SK-N-SH (cell line): ENCODE measurements around the gene GABRB1. TPM values are rescaled to one million over a fixed set of nuclear protein-coding genes. Genes with fewer than 3 reads are reported as not detected.

Experiments
- CTCF ChIA-PET: fragments of 300-600, 350-600 bp; formaldehyde crosslinking; extraction: SDS; loops from one replicate; lab custom pipeline; 2021; lab: Yijun Ruan, JAX
- POLR2A ChIA-PET: fragments of 350-600 bp; sonication (Branson Sonifier 250); formaldehyde crosslinking; extraction: SDS; loops from one replicate; lab custom pipeline; 2020; ENCODE audit warnings: antibody characterized with exemption, inconsistent platforms; lab: Yijun Ruan, JAX
- DNase-seq: peaks from one replicate; pipeline ENCODE4 v3.0.0; 2012
- H2AFZ ChIP-seq: fragments of 200-600 bp; sonication (generic); 2 replicates; pipeline ENCODE4 v1.8.1; 2016; ENCODE audit warnings: antibody characterized with exemption, mild to moderate bottlenecking, low read depth
- H3F3A ChIP-seq: fragments of 200-600 bp; sonication (generic); replicated peaks from 2 replicates; pipeline ENCODE3; 2016; ENCODE audit warnings: antibody characterized with exemption, mild to moderate bottlenecking; ENCODE audit not compliant: insufficient read depth
- H3K27ac ChIP-seq, 2 experiments: fragments of 200-500 bp in 1 of 2; fragments of 200-600 bp in 1 of 2; sonication (Bioruptor generic) in 1 of 2; sonication (generic), shearing (Covaris generic) in 1 of 2; 2 replicates each; pipeline versions ENCODE4 v1.5.1 to v1.6.1; 2014 to 2016; ENCODE audit warnings: low read depth in 2 of 2, inconsistent platforms in 1 of 2, low read length in 1 of 2, mild to moderate bottlenecking in 1 of 2, mixed read lengths in 1 of 2
- H3K27me3 ChIP-seq: fragments of 200-600 bp; sonication (generic), shearing (Covaris generic); 2 replicates; pipeline ENCODE4 v1.6.1; 2016; ENCODE audit warnings: mixed run types; ENCODE audit not compliant: insufficient read depth
- H3K36me3 ChIP-seq, 2 experiments: fragments of 200-500 bp in 1 of 2; fragments of 200-600 bp in 1 of 2; sonication (Bioruptor generic) in 1 of 2; sonication (generic) in 1 of 2; replicated peaks in 1 of 2; 2 replicates each; pipeline versions ENCODE3 to v1.5.1; 2014 to 2016; ENCODE audit warnings: low read length in 1 of 2, mild to moderate bottlenecking in 1 of 2; ENCODE audit not compliant: insufficient read depth in 2 of 2, control insufficient read depth in 1 of 2
- H3K4me1 ChIP-seq, 2 experiments: fragments of 200-500 bp in 1 of 2; fragments of 200-600 bp in 1 of 2; sonication (Bioruptor generic) in 1 of 2; sonication (generic), shearing (Covaris generic) in 1 of 2; 2 replicates each; pipeline versions ENCODE4 v1.5.1 to v1.6.1; 2014 to 2016; ENCODE audit warnings: low read depth in 1 of 2, low read length in 1 of 2, mixed run types in 1 of 2; ENCODE audit not compliant: insufficient read depth in 2 of 2, control insufficient read depth in 1 of 2
- H3K4me2 ChIP-seq: fragments of 200-600 bp; sonication (generic), shearing (Covaris generic); 2 replicates; pipeline ENCODE4 v1.6.1; 2017; ENCODE audit warnings: mixed run types
- H3K4me3 ChIP-seq, 2 experiments: fragments of 200-500 bp in 1 of 2; fragments of 200-600 bp in 1 of 2; sonication (Bioruptor generic) in 1 of 2; sonication (generic), shearing (Covaris generic) in 1 of 2; 2 replicates each; pipeline versions ENCODE4 v1.5.1 to v1.8.1; 2014 to 2016; ENCODE audit warnings: low read depth in 2 of 2, inconsistent platforms in 1 of 2, low read length in 1 of 2, mild to moderate bottlenecking in 1 of 2, mixed read lengths in 1 of 2, moderate library complexity in 1 of 2
- H3K79me2 ChIP-seq: fragments of 200-600 bp; sonication (generic); 2 replicates; pipeline ENCODE4 v1.8.1; 2017; ENCODE audit warnings: mild to moderate bottlenecking; ENCODE audit not compliant: insufficient read depth
- H3K9ac ChIP-seq: fragments of 200-600 bp; sonication (generic); 2 replicates; pipeline ENCODE4 v1.6.1; 2017; ENCODE audit warnings: mixed run types
- H3K9me2 ChIP-seq: fragments of 200-600 bp; sonication (generic); 2 replicates; pipeline ENCODE4 v1.6.1; 2017; ENCODE audit warnings: mixed run types
- H3K9me3 ChIP-seq: fragments of 200-600 bp; sonication (generic); 2 replicates; pipeline ENCODE4 v1.6.1; 2017; ENCODE audit warnings: mixed run types, mild to moderate bottlenecking, moderate library complexity
- H4K20me1 ChIP-seq: fragments of 200-600 bp; sonication (generic); 2 replicates; pipeline ENCODE4 v1.6.1; 2017; ENCODE audit warnings: mild to moderate bottlenecking, mixed run types; ENCODE audit not compliant: insufficient read depth
- CHD2 ChIP-seq: fragments of 150-350 bp; IDR thresholded peaks from 2 replicates; pipeline ENCODE4 v1.6.1; 2018; ENCODE audit warnings: low read length; ENCODE audit not compliant: partially characterized antibody
- FOSL2 ChIP-seq: IDR thresholded peaks from 2 replicates; pipeline ENCODE4 v1.4.0; 2012; ENCODE audit warnings: low read depth, mild to moderate bottlenecking, moderate library complexity, borderline replicate concordance
- FOXJ3 ChIP-seq: sonication (generic); formaldehyde crosslinking; IDR thresholded peaks from 2 replicates; pipeline ENCODE4 v1.5.1; 2020; ENCODE audit warnings: mild to moderate bottlenecking, missing genetic modification reagents
- GABPA ChIP-seq: IDR thresholded peaks from 2 replicates; pipeline ENCODE4 v1.4.0; 2012; ENCODE audit warnings: low read depth, mild to moderate bottlenecking
- IRF3 ChIP-seq: fragments of 150-350 bp; IDR thresholded peaks from 2 replicates; pipeline ENCODE4 v1.6.1; 2016; ENCODE audit warnings: mild to moderate bottlenecking, low read depth, low read length
- JUND ChIP-seq: IDR thresholded peaks from 2 replicates; pipeline ENCODE4 v1.4.0; 2012
- MAX ChIP-seq: IDR thresholded peaks from 2 replicates; pipeline ENCODE4 v1.4.0; 2012; ENCODE audit warnings: low read depth
- NFIC ChIP-seq: IDR thresholded peaks from 2 replicates; pipeline ENCODE4 v1.4.0; 2012; ENCODE audit warnings: borderline replicate concordance
- PBX3 ChIP-seq: IDR thresholded peaks from 2 replicates; pipeline ENCODE4; 2012
- POLR2AphosphoS5 ChIP-seq: IDR thresholded peaks from 2 replicates; pipeline ENCODE4 v1.6.1; 2012; ENCODE audit warnings: low read depth, low read length
- REST ChIP-seq: IDR thresholded peaks from 2 replicates; pipeline ENCODE4 v1.6.1; 2012; ENCODE audit warnings: mild to moderate bottlenecking, low read depth, low read length, moderate library complexity
- RFX5 ChIP-seq: IDR thresholded peaks from 2 replicates; pipeline ENCODE4 v1.6.1; 2012; ENCODE audit warnings: mild to moderate bottlenecking, improper control_type of control experiment, low read length
- RXRA ChIP-seq: IDR thresholded peaks from 2 replicates; pipeline ENCODE4 v1.4.0; 2012; ENCODE audit warnings: low read depth, mild to moderate bottlenecking, borderline replicate concordance
- SIN3A ChIP-seq: IDR thresholded peaks from 2 replicates; pipeline ENCODE4 v1.6.1; 2012; ENCODE audit warnings: low read depth, mild to moderate bottlenecking, low read length, moderate library complexity, borderline replicate concordance
- SMC3 ChIP-seq: IDR thresholded peaks from 2 replicates; pipeline ENCODE4 v1.6.1; 2012; ENCODE audit warnings: low read depth, low read length, improper control_type of control experiment
- TAF1 ChIP-seq: IDR thresholded peaks from 2 replicates; pipeline ENCODE4 v1.6.1; 2012; ENCODE audit warnings: low read depth, mild to moderate bottlenecking, low read length, moderate library complexity, borderline replicate concordance
- TCF12 ChIP-seq: IDR thresholded peaks from 2 replicates; pipeline ENCODE4 v1.4.0; 2012
- TEAD4 ChIP-seq: IDR thresholded peaks from 2 replicates; pipeline ENCODE4 v1.4.0; 2012; ENCODE audit warnings: mild to moderate bottlenecking, borderline replicate concordance; ENCODE audit not compliant: insufficient read depth
- USF2 ChIP-seq: fragments of 150-350 bp; IDR thresholded peaks from 2 replicates; pipeline ENCODE4 v1.6.1; 2017; ENCODE audit warnings: antibody characterized with exemption, low read length, low read depth, borderline replicate concordance
- ZBTB33 ChIP-seq: IDR thresholded peaks from 2 replicates; pipeline ENCODE4 v1.4.0; 2012; ENCODE audit warnings: low read depth, borderline replicate concordance
- WGBS: methylation state at CpG from one replicate; pipeline ENCODE4 v1.1.6; 2017; ENCODE audit warnings: low lambda C conversion rate; 5-methylcytosine and 5-hydroxymethylcytosine counted together
- polyA plus RNA-seq, 3 experiments: library from polyadenylated mRNA; depleted of rRNA; stranded (reverse); fragments of >200 nt; gene quantifications; 2 replicates each; pipeline ENCODE4 v1.2.3, GENCODE V29; 2012

Gene GABRB1
- polyA plus RNA-seq, 1 of the 3 experiments (the other 2 are of a cell fraction), result not detected

- Histone ChIP-seq H3K9me2 (no peaks in the 10 kb centered on the region), H3K4me2 (no peak overlapping the region), H3F3A (peaks cover 5% of the 10 kb centered on the region), H3K9ac (no peak overlapping the region), H3K27ac (no peak overlapping the region), H3K4me1 (no peaks in the 10 kb centered on the region), H3K79me2 (no peaks in the 10 kb centered on the region), H4K20me1 (no peaks in the 10 kb centered on the region), H2AFZ (no peak overlapping the region), H3K9me3 (no peaks in the 10 kb centered on the region), H3K27me3 (no peaks in the 10 kb centered on the region), H3K4me3 (no peak overlapping the region), H3K36me3 (no peaks in the 10 kb centered on the region)
- no peak for DNase-seq
- WGBS, result 9% methylated on average over 4 of the region's 4 CpGs
- CTCF ChIA-PET, result no interaction called here
- POLR2A ChIA-PET, result no interaction called here
- TF ChIP-seq NFIC (no peak), TEAD4 (no peak), SMC3 (no peak), PBX3 (no peak), FOXJ3 (no peak), USF2 (no peak), POLR2AphosphoS5 (no peak), MAX (no peak), TCF12 (no peak), SIN3A (no peak), REST (no peak), RXRA (no peak), TAF1 (no peak), RFX5 (no peak), CHD2 (no peak), FOSL2 (no peak), JUND (no peak), IRF3 (no peak), ZBTB33 (no peak), GABPA (no peak)
Measured at GRCh38 chr4:47060561-47060960, 29.2 kb downstream of the GABRB1 start.
